Stomach smooth muscle (tissue), 2 donors: ENCODE measurements around the gene MYO1A.

ENCODE experiments used
- H3K27ac ChIP-seq: one replicate; pipeline ENCODE4 v1.7.0; 2013; ENCODE audit warnings: mild to moderate bottlenecking, low read length, inconsistent platforms
- H3K27me3 ChIP-seq, 2 donors: one replicate each; pipeline ENCODE4 v1.7.0; 2013; ENCODE audit warnings: low read length in 2 of 2; ENCODE audit not compliant: insufficient read depth in 2 of 2, control insufficient read depth in 1 of 2
- H3K36me3 ChIP-seq, 2 donors: one replicate each; pipeline ENCODE4 v1.7.0; 2013; ENCODE audit warnings: low read length in 2 of 2; ENCODE audit not compliant: control insufficient read depth in 2 of 2, insufficient read depth in 2 of 2
- H3K4me1 ChIP-seq: one replicate; pipeline ENCODE4 v1.7.0; 2013; ENCODE audit warnings: low read length; ENCODE audit not compliant: control insufficient read depth, insufficient read depth
- H3K4me3 ChIP-seq, 2 donors: one replicate each; pipeline ENCODE4 v1.7.0; 2013; ENCODE audit warnings: low read length in 2 of 2
- H3K9ac ChIP-seq, 2 donors: one replicate each; pipeline ENCODE4 v1.7.0; 2013; ENCODE audit warnings: low read length in 2 of 2, mild to moderate bottlenecking in 1 of 2
- H3K9me3 ChIP-seq, 2 donors: one replicate each; pipeline ENCODE4 v1.7.0; 2013; ENCODE audit warnings: low read length in 2 of 2; ENCODE audit not compliant: control insufficient read depth in 2 of 2
- donor health status: healthy.
- donor health status: Pancreatic carcinoma.

The MYO1A gene

GRCh38 chr12:56980268-56980667, 69.7 kb downstream of the MYO1A start:
- no peak overlapping the region for H3K9ac ChIP-seq
- H3K4me1 ChIP-seq = no peaks in the 10 kb centered on the region
- H3K27ac ChIP-seq = no peak overlapping the region
- H3K4me3 ChIP-seq = no peak overlapping the region
- no peaks in the 10 kb centered on the region for H3K27me3 ChIP-seq
- H3K36me3 ChIP-seq = no peaks in the 10 kb centered on the region
- no peaks in the 10 kb centered on the region for H3K9me3 ChIP-seq

- Histone ChIP-seq H3K9me3 (no peaks in the 10 kb centered on the region), H3K9ac (no peak overlapping the region), H3K27me3 (no peaks in the 10 kb centered on the region), H3K4me1 (no peaks in the 10 kb centered on the region), H3K36me3 (no peaks in the 10 kb centered on the region), H3K27ac (no peak overlapping the region), H3K4me3 (no peak overlapping the region)
These were observed 70.3 kb downstream of the MYO1A start for GRCh38 chr12:56979628-56980027.
